GM18507 (cell line): ENCODE results near the gene TRABD.

ENCODE experiments used
- DNase-seq: peaks from one replicate; pipeline ENCODE4 v3.0.0; 2011; ENCODE audit warnings: low read depth; ENCODE audit not compliant: insufficient read length; ENCODE audit errors: extremely low spot score
- FAIRE-seq: peaks from 2 replicates; lab custom pipeline; 2011; peaks lifted over from hg19 to GRCh38; lab: Jason Lieb, UNC

The TRABD gene

DNA sequence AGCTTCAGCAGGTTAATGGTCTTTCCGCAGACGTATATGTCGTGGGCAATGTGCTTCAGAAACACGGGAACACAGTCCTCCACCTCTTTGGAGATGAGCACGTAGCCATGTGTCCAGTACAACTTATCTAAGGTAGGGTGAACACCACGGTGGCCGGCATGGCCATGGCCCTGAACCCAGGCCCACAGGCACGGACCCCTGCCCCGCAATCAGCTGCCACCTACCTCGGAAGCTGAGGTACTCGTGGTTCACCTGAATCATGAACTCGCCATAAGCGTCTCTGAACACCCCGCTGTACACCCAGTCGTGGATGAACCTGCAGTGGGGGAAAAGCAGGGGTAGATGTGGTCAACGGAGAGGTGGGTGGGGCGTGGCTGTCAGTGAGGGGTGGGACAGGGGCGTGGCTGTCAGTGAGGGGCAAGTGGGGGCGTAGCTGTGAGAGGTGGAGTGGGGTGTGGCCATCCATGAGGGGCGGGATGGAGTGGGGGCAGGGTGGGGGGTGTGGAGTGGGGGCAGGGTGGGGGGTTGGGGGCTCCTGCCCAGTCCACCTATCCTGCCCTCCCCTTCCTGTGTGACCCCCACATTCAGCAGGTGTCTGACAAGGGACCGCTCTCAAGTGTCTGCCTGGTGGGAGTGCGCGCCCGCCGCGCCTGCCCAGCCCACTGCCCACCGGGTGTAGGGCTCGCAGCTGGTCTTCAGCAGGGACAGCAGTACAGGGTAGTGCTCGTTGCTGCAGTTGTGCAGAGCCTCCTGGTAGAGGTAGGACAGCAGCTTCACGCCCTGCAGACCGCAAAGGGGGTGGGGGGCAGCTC lies 40.6 kb downstream of the TRABD start:
- no peak for FAIRE-seq
- DNase-seq: no peak

DNA sequence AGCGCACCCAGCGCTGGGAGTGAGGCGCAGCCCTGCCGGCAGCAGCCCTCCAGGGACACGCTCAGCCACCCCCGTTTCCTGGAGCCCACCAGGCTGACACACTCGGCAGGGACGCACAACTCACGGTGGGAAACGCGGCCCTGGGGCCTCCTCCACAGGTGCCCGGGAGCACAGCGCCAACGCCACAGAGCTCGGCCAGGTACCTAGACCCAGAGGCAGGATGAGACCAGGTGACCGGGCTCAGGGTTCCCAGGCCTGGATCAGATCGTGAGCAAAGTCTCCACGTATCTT lies 41.1 kb downstream of the TRABD start:
- FAIRE-seq (no peak), DNase-seq (no peak)

DNA sequence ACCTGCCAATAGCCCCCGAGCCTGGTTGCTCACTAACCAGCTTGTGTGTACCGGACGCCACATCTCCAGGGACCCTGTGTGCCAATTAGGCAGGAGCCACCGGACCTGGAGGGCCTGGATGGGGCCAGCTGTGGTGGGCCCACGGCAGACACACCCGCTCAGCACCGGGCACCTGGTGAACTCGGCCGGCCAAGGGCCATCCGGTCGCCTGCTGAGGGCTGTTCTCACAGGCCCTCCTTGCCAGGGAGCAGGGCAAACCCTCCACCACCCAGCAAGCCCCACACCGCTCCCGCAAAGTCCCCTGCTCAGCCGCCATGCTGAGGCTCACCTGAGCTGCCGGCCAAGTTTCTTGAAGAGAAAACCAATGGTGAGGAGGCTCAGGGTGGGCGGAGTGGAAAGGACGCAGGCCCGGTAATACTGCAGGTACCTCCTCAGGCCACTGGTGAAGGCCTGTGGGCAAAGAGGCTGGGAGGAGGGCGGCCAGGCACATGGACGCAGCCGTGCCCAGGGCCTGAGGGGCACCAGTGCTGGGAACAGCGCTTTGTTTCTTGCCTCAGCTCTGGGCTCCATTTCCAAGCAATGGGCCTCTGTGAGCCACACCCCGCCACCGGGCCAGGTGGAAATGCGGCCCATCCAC lies 42.0 kb downstream of the TRABD start:
- FAIRE-seq: no peak

DNA sequence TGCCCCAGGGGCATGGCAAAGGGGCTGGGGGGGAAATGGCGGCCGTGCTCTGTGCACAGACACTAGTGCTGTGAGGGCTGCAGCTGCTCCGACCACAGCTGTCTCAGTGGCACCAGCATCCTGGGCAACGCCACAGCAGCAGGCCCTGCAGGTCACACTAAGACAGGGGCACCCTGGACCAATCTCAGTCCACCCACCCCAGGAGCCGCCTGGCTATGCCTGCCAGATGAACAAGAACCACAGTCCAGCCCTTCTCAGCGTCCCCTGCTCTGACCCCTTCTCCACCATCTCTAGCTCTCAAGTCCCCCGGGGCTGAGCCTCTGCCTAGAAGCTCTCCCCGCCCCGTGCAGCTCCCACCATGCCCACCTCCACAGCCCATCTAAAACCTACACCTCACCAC lies 42.7 kb downstream of the TRABD start:
- FAIRE-seq: no peak
- DNase-seq: no peak

More for the DNA sequence above, 42.0 kb downstream of the TRABD start:
- no peak for DNase-seq

DNA sequence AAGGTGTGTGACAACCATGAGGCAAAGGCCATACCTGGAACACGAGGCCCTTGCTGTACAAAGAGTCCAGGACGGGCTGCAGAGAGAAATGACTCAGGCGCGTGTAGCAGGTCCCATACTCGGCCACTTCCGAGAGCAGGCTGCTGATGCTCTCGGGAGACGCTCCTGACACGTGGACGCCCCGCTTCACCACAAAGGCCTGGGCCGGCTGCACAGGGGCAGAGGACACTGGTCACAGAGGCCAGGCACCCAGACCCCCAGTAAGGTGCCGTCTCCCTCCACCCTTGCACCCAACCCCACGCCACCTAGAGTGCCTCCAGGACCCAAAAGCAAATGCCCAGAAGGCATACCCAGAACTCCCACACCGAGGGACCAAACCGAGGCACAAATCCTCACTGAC lies 43.7 kb downstream of the TRABD start:
- DNase-seq (no peak), FAIRE-seq (no peak)

DNA sequence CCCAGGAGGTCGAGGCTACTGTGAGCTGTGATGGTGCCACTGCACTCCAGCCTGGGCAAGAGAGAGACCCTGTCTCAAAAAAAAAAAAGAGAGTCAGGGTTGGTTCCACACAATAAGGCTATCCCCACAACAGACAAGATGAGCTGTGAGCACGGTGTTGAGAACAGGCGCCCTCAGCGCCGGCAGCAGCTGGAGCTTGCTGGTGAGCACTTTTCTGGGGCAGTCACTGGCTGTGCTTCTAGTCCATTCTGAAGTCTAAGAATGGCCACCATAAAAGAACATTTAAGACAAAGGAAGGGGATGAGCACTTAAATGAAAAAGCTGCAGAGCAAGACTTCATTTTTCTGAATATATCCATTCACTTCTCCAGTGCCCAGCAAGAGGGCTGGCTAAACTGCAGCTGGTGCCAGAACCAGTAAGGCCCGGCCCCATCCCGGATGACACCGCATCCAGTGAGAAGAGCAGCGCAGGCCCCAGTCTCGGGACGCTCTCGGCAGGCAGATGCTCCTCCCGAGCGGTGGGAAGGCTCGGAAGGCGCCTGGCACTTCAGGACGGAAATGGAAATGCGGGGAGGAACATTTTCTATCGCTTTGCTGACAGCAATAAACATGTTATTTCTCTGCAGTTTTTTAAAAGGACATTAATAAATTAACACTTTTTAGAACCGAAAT lies 46.9 kb downstream of the TRABD start:
- DNase-seq (no peak), FAIRE-seq (no peak)

DNA sequence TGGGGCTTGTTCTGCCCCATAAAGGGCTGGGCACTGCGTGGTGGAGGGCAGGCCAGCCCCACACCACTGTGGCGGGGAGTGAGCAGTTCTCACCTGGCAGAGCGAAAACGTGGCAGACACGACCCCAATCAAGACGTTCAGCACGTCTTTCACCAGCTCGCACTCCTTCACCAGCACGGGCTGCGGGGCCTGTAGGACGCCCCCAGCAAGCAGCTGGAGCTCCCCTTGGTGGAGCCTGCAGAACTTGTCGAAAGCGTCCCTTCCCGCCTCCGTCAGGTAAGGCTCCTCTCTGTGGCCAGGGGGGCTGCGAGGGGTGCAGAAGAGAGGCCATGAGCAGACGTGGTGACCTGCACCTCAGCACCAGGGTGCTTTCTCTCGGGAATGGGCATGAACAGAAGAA lies 47.5 kb downstream of the TRABD start:
- no peak for DNase-seq
- no peak for FAIRE-seq

DNA sequence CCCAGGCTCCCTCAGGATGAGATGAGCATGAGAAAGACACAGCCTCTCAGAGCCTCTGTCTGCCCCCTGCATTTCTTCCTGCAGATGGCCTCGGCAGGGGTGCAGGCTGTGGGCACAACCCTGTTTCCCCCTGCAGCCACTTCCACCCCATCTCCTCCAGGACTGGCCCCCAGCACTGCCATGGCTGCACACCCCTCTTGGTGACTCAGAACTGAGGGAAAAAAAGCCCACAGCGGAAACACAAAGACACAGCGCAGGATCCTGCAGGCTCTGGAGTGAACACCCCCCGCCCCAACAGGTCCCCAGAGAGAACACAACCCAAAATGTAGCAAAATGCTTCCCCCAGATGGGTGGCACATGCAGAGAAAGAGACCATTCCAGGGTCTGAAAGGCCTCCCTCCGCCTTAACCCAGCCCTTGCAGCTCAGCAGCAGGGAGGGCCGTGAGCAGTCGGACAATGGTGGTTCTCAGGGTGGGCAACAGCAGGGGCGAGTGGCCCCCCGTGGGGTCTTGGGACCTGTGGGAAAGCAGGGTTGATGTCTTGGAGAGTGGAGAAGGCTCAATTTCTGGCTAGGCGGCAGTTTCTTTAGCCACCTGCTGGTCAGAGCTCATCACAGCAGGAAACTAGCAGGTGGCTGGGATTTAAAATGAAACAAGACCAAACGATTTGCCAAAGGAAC lies 51.2 kb downstream of the TRABD start:
- DNase-seq (no peak), FAIRE-seq (peak; percentile 76)

DNA sequence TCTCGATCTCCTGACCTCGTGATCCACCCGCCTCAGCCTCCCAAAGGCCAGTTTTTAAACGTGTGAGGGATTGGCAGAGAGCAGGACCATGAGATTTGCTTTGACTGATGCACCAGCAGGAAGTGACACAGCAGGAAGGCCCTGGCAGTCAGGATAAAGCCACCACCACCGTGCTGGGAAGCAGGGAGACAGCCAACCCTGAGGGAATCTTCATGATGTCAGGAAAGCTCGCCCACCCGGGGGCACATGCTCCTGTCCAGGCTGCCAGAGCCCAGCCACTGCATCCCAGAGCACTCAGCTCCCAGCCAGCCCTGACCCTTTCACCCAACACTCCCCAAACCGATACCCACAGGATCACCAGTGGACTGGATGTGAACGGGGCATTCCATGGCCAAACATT lies 53.0 kb downstream of the TRABD start:
- no peak for FAIRE-seq
- no peak for DNase-seq

DNA sequence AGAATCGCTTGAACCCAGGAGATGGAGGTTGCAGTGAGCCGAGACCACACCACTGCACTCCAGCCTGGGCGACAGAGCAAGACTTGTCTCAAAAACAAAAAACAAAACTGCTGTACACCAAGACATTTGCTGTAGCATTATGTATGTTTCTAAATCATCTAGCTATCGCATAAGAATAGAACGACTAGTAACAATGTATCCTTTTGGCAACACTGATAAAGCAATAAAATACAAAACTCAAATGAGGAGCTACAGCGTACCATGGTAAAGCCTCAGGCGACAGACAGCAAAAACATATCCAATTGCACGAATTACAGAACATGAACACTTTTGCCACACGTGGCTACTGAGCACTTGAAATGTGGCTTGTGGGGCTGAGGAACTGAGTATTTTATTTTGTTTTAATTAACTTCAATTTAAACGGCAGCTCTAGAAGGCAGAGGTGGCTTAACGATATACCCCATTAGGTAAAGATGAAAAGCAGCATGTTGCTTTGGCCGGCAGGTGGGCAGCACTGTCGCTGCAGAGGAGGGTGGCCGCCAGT lies 56.8 kb downstream of the TRABD start:
- no peak for FAIRE-seq
- DNase-seq: no peak

DNA sequence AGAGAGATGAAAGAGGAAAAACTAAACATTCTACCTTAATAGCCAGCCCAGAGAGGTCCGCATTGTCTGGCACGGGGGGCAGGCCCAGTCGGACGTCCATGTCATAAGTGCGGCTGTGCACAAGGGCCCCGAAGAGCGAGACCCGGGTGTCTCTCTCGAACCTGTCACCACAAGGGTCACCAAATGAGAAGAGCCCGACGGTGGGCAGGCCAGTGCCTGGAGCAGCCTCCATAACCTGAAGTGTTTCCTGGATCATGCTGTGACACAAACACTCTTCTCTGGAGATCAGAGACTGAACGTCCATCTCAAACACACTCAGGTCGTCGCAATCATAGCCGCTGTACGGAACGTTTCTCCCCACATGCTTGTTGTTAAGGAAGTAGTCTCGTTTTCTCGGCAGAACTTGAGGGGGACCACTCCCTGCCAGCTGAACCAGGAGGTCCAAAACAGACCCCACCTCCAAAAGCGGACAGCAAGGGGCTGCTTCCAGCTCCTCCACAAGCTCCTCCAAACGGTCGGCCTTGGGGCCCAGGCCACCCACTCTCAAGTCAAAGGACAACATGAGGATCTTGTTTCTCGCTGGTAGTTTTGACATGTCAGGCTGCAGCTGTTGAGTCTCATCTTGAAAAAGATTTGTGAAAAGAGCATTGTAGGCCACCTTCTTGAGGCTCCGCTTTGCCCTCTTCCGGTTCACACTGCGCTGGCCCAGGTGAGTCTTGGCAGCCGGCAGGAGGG lies 58.1 kb downstream of the TRABD start:
- FAIRE-seq (no peak), DNase-seq (no peak)

DNA sequence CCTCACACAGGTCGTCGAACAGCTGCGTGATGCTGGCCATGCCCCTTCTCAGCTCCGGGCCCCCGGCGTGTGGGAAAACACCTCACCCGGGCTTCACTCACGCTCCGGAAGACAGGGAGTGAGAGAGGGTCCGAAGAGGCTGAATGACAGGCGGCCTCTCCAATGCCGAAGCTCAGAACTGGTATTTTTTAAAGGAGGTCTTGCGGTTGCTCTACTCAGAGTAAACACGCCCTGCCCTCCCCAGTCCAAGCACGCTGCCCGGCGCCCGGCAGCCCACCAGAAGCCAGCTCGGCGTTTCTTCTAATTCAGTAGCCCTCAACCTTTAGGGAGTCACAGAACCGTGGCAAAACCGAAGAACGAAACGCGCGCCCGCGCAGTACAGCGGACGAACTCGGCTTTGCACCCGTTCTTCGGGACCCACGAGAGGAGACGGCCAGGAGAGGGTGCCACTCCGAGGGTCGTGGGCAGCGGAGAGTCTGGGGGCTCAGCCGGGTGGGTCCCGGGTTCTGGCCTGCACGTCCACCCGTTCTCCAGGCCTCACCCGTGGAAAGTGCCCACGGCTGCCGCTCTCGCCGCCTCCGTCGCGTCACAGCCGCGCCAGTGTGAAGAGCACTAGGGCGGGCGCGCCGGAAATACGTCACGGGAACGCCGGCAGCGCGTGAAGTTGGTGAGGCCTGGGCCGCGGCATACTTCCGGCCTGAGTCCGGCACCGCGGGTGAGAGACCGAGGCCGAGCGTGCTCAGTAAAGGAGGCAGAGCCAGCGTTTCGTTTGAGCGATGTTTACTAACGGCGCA lies 58.9 kb downstream of the TRABD start, which contains the start of gene TUBGCP6:
TSS of gene TUBGCP6 (minus strand) at position 604 of the 794 bp plus-strand sequence. CDS start at position 40, 564 bp downstream.
- DNase-seq (peak; percentile 87), FAIRE-seq (peak; percentile 96)

DNA sequence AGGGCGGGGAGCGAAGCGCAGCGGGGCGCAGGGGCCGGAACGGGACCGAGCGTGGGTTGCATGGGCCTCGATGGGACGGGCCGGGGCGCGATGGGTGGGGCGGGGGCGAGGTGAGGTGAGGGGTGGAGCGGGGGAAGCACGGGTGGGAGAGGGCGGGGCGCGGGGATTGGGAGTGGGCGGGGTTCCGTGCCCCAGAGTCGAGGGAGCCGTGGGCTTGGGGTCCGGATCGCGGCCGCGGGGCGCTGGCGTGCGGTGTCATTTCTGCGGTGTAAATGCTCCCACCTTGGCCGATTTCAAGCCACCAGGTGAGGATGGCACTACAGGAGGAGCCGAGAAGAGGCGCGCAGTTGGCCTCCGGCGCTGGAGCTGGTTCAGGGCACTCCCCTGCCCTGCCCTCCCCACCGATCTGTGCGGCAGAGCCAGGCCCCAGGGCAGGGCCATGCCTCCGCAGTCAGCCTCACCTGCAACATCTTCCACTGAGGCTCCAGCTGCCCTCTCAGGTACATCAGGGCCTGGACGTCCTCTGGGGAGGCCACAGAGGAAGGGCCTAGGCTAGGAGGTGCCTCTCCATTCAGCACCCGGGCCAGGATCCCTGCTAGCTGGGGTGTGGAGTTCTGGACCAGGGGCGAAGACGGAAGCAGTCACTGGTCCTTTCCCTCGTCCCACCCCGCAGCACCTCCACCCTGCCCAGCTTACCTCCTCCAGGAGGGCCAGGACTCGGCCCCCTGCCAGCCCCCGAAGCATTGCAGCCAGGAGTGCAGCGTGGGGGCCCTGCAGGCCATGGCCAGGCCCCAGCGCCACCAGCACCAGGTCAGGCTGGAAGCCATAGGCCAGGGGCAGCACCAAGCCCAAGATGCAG lies 59.7 kb downstream of the TRABD start:
- no peak for FAIRE-seq

DNA sequence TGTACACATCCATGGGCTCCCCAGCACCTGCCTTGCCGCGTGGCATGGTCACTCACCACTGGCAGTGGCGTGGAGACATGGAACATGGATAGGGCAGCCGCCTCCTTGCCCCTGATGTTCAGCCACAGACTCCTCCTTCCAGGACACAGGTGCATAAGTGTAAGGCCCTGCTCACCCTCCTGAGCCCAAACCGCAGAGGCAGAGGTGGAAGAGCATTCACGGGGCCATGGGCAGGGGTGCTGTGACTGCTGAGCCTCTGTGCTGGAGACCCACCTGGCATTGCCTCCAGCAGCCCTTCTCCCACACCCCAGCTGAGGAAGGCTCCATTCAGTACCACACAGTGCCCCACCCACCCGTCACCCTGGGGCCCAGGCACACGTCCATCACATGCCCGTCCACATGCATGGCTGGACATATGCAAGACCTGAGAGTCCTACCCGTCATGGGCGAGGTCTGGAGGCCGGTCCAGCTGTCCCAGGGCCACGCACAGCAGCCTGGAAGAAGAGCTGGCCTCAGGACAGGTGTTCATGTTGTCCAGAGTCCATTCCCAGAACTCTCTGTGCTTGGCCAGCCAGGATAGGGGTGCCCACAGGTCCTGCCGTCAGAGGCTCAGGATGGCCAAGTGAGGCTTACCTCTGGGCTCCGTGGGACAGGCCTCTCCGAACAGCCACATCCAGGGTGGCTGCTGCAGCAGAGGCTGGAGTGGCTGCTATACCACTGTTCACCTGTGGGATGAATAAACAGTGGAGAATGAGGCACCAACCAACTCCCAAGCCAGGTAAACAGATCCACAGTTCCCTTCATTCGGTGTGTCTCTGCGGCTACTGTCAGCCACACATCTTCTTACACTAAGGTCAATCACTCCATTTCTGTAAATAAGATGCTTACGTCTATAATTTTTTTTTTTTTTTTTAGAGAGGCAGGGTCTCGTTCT lies 60.8 kb downstream of the TRABD start:
- DNase-seq: no peak
- no peak for FAIRE-seq

More for the DNA sequence above, 59.7 kb downstream of the TRABD start:
- DNase-seq: no peak

DNA sequence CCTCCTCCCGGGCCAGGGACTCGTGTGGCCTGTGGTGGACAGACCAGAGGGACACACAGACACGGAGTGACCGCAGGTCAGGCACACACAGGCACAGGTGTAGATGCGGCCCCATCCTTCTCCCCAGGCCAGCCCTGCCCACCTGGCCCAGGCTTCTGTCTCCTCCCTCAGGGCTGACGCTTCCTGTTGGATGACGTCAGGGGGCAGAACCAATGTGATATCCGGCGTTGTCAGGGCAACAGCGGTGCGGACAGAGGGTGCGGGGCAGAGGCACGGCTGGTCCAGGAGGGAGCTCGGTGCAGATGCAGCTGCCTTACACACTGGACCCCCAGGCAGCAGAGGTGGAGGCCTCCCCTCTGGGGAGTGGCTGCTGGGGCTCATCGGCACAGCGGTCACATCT lies 62.0 kb downstream of the TRABD start:
- DNase-seq (no peak), FAIRE-seq (peak; percentile 85)

DNA sequence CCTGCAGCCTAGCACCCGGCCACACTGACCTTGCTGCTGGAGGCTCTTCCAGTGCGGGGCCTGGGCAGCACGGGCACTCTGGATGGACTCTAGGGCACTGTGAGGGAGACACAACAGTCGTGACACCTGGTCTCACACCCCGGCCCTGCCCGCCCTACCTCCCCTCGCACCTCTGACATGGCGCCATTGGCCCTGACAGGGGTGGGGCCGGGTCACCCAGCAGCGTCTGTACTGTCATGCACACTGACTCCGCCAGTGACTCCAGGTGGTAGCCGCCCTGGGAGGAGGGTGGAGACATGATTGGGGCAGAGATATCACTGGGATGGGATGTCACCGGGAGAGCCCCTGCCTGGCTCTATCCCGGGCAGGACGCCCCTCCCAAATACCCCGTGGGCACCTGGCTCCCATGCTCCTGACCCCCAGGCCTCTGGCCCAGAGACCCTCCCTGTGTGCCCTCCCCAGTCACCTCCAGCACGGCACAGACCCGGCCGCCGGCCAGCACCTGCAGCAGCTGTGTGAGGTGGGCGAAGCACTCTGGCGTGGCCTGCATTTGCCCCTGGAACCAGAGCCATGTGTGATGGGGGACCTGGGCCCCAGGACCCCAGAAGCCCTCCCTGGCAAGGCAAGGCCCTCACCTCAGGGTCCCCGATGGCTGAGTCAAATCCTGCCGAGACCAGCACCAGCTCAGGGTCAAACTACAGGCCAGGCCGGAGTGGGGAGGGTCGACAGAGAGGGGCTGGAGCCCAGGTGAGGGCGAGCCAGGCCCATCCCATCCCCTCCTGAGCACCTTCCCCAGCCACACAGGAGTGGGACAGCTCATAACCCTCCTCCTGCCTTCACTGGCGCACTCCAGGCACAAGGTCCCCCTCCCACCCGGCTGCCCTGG lies 62.7 kb downstream of the TRABD start:
- FAIRE-seq (no peak), DNase-seq (no peak)
